HG03565 (cell line): ENCODE measurements around the gene INHBB.
"Not testable (repeated sequence)": the region's sequence is repeated elsewhere in the genome, so short reads cannot be mapped to it uniquely, and the experiment has no call there.

Source experiments
- ATAC-seq: cut with Tn5 transposase; IDR thresholded peaks from one replicate; pipeline ENCODE4 v1.9.1; 2021; ENCODE audit warnings: mild to moderate bottlenecking, moderate library complexity; ENCODE audit not compliant: unreplicated experiment

The INHBB gene

GRCh38 chr2:120316071-120316470 lies 29.9 kb upstream of the INHBB start:
- ATAC-seq: no peak

GRCh38 chr2:120316528-120317179 lies 29.3 kb upstream of the INHBB start:
- no peak for ATAC-seq

GRCh38 chr2:120317180-120317533 lies 28.8 kb upstream of the INHBB start:
- no peak for ATAC-seq

- no peak for ATAC-seq
Observed at GRCh38 chr2:120317916-120318315, 28.0 kb upstream of the INHBB start.

- no peak for ATAC-seq
Observed at GRCh38 chr2:120318626-120319025, 27.3 kb upstream of the INHBB start.

- no peak for ATAC-seq
Observed at GRCh38 chr2:120319123-120319522, 26.8 kb upstream of the INHBB start.

GRCh38 chr2:120319686-120320317 lies 26.1 kb upstream of the INHBB start:
- ATAC-seq: no peak

- ATAC-seq: no peak
Observed at GRCh38 chr2:120320318-120320851, 25.6 kb upstream of the INHBB start.

GRCh38 chr2:120320887-120321556 lies 24.9 kb upstream of the INHBB start:
- not testable (repeated sequence) for ATAC-seq

GRCh38 chr2:120321721-120322284 lies 24.1 kb upstream of the INHBB start:
- ATAC-seq: no peak

GRCh38 chr2:120322329-120322728 lies 23.6 kb upstream of the INHBB start:
- no peak for ATAC-seq

- no peak for ATAC-seq
Observed at GRCh38 chr2:120323214-120323613, 22.7 kb upstream of the INHBB start.

GRCh38 chr2:120323807-120324399 lies 22.0 kb upstream of the INHBB start:
- ATAC-seq: no peak

- no peak for ATAC-seq
Observed at GRCh38 chr2:120324933-120325332, 21.0 kb upstream of the INHBB start.

- no peak for ATAC-seq
Observed at GRCh38 chr2:120326066-120326465, 19.9 kb upstream of the INHBB start.

GRCh38 chr2:120330946-120331822 lies 14.8 kb upstream of the INHBB start:
- ATAC-seq: no peak

GRCh38 chr2:120331903-120332302 lies 14.0 kb upstream of the INHBB start:
- ATAC-seq: no peak

GRCh38 chr2:120332384-120332783 lies 13.6 kb upstream of the INHBB start:
- ATAC-seq: no peak

GRCh38 chr2:120334068-120334467 lies 11.9 kb upstream of the INHBB start:
- no peak for ATAC-seq

GRCh38 chr2:120336749-120337148 lies 9.2 kb upstream of the INHBB start:
- ATAC-seq: no peak
